Femur (tissue), 1 donor: ENCODE data around the gene EPDR1.
"Not testable (repeated sequence)": the region's sequence is repeated elsewhere in the genome, so short reads cannot be mapped to it uniquely, and the experiment has no call there.

Experiments
- DNase-seq: peaks from one replicate; pipeline ENCODE4 v3.0.0-alpha.2; 2017

EPDR1 gene

GRCh38 chr7:37930226-37930948 lies 9.9 kb downstream of the EPDR1 start:
- DNase-seq: no peak

GRCh38 chr7:37932543-37932942 lies 12.1 kb downstream of the EPDR1 start:
- no peak for DNase-seq

GRCh38 chr7:37933018-37933566 lies 12.7 kb downstream of the EPDR1 start:
- DNase-seq: no peak

GRCh38 chr7:37942934-37943610 lies 22.6 kb downstream of the EPDR1 start:
- peak; percentile 87 for DNase-seq

GRCh38 chr7:37943905-37944736 lies 23.7 kb downstream of the EPDR1 start:
- DNase-seq: peak; percentile 65

GRCh38 chr7:37944737-37945054 lies 24.3 kb downstream of the EPDR1 start:
- no peak for DNase-seq

- DNase-seq: no peak
These were observed 24.9 kb downstream of the EPDR1 start for GRCh38 chr7:37945336-37945735.

GRCh38 chr7:37947138-37947940 lies 26.9 kb downstream of the EPDR1 start:
- DNase-seq: no peak

GRCh38 chr7:37947941-37948210 lies 27.4 kb downstream of the EPDR1 start:
- DNase-seq: no peak

GRCh38 chr7:37952240-37952639 lies 31.8 kb downstream of the EPDR1 start:
- DNase-seq: no peak

GRCh38 chr7:37954217-37954616 lies 33.8 kb downstream of the EPDR1 start:
- DNase-seq: not testable (repeated sequence)

- DNase-seq: no peak
These were observed 36.4 kb downstream of the EPDR1 start for GRCh38 chr7:37956791-37957190.

- DNase-seq: no peak
These were observed 37.0 kb downstream of the EPDR1 start for GRCh38 chr7:37957221-37957970.

GRCh38 chr7:37960483-37960882 lies 40.0 kb downstream of the EPDR1 start:
- no peak for DNase-seq

GRCh38 chr7:37961251-37961650 lies 40.8 kb downstream of the EPDR1 start:
- DNase-seq: no peak

- no peak for DNase-seq
These were observed 43.8 kb downstream of the EPDR1 start for GRCh38 chr7:37964196-37964595.

- DNase-seq: no peak
These were observed 49.8 kb downstream of the EPDR1 start for GRCh38 chr7:37970211-37970610.

- DNase-seq: no peak
These were observed 51.1 kb downstream of the EPDR1 start for GRCh38 chr7:37971491-37971890.

- no peak for DNase-seq
These were observed 53.5 kb downstream of the EPDR1 start for GRCh38 chr7:37973915-37974314.

- no peak for DNase-seq
These were observed 54.3 kb downstream of the EPDR1 start for GRCh38 chr7:37974711-37975110.

- no peak for DNase-seq
These were observed 56.8 kb downstream of the EPDR1 start for GRCh38 chr7:37977243-37977642.

GRCh38 chr7:37981664-37982063 lies 61.2 kb downstream of the EPDR1 start:
- DNase-seq: no peak
